Lower leg skin (tissue), 4 donors: ENCODE data around the gene LRP1B. TPM values are rescaled to one million over a fixed set of nuclear protein-coding genes. Genes with fewer than 3 reads are reported as not detected.

Experiments used
- DNase-seq, 2 donors: peaks; one replicate each; pipeline ENCODE4 v3.0.0-alpha.2; 2019; ENCODE audit warnings: low spot score in 2 of 2
- H3K4me3 ChIP-seq: fragments of 200-600 bp; sonication (generic); 2 replicates; pipeline ENCODE4 v1.5.1; 2017; ENCODE audit warnings: mild to moderate bottlenecking, low read depth; ENCODE audit not compliant: poor library complexity, severe bottlenecking
- CTCF ChIP-seq, 3 donors: fragments of 450-650 bp; IDR thresholded peaks; one replicate each; pipeline ENCODE4 v1.5.1; 2016; ENCODE audit warnings: antibody characterized with exemption in 3 of 3, mild to moderate bottlenecking in 3 of 3, moderate library complexity in 2 of 3
- POLR2A ChIP-seq, 2 donors: fragments of 450-650 bp; IDR thresholded peaks; one replicate each; pipeline ENCODE4 v1.6.1; 2016 to 2017; ENCODE audit warnings: antibody characterized with exemption in 2 of 2, mild to moderate bottlenecking in 1 of 2, moderate library complexity in 1 of 2
- WGBS, 2 donors: methylation state at CpG; one replicate each; pipeline ENCODE4 v1.1.5; 2018; 5-methylcytosine and 5-hydroxymethylcytosine counted together
- intact Hi-C: fragments of 100-400 bp; cut with DNase I; formaldehyde crosslinking; loops from one replicate; pipeline ENCODE4 v1.15.0; 2023; ENCODE audit warnings: low total_unique reads
- total RNA-seq, 4 donors: library from RNA; depleted of rRNA; stranded (reverse); fragments of >200 nt; gene quantifications; one replicate each; pipeline ENCODE4 v1.1.0, GENCODE V29; 2016

LRP1B gene
- total RNA-seq, 4 donors from 2014 or later = 0.80 to 1.6 (median 1.0) TPM

DNA sequence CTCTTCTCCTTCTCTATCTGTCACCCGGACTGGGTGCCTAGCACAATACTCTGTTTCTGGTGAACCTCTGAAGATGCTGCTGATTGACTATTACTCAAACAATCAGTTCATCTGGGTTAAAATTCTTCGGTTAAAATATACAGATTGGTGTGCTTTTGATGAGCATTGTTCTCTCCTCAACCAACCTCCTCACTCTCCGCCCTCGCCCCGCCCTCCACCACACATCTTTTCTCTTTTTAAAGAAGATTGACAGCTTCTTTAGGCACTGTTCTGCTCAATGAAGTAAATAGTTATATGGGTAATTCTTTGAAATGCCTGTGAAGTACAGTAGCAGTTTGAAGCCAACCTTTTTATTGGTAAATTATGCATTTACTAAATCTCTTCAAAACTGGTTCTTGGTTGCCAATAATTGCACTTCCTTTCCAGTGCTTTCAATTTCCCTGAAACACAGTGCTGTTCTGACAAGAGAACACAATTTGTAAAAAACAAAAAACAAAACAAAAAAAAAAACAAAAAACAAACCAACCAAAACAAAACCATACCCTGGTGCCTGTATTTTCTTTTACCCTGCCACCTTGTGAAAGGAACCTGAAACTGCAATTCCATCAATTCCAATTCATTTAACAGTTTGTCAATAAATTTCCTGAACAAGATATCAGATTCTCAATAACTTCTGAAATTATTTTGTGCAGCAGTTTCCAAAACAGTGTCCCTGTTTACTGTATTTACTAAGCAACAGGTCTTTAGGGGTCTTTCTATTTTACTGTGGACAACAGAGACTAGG is 188.6 kb downstream of the LRP1B start:
- TF ChIP-seq POLR2A (IDR thresholded peaks at IDR 0.05) (no peak), CTCF (IDR thresholded peaks at IDR 0.05) (no peak)
- DNase-seq = no peak
- 72 to 75% methylated on average over 5 of the region's 5 CpGs for WGBS, 2 donors
- intact Hi-C loops = no loop called here
- no peak overlapping the region for H3K4me3 ChIP-seq

GRCh38 chr2:141941210-141941714 is 189.6 kb downstream of the LRP1B start:
- H3K4me3 ChIP-seq = no peak overlapping the region
- intact Hi-C loops = no loop called here
- TF ChIP-seq CTCF (IDR thresholded peaks at IDR 0.05) (no peak), POLR2A (IDR thresholded peaks at IDR 0.05) (no peak)
- 74 to 92% methylated on average over 1 of the region's 1 CpG for WGBS, 2 donors
- DNase-seq = no peak

DNA sequence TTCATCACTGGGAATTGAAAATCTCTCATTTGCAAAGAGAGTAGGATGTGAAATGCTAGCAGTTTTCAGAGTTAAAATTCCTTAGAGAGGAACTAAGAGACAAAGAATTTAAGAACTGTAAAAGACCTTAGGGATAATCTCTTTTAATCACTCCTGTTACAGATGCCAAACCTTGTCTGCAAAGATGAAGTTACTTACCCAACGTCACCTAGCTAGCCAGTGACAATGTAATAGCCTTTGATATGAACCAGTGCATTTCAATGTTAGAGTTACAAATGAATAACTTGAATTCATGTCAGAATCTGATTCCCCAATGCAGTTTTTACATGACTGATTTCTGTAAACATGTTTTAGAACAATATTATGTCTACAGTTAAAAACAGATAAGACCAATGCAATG is 190.1 kb downstream of the LRP1B start:
- H3K4me3 ChIP-seq = no peak overlapping the region
- 55 to 59% methylated on average over 1 of the region's 1 CpG for WGBS, 2 donors
- no peak for TF ChIP-seq POLR2A (IDR thresholded peaks at IDR 0.05)
- intact Hi-C loops = no loop called here
- no peak for DNase-seq

- H3K4me3 ChIP-seq = no peak overlapping the region
- no peak for DNase-seq
- no peak for TF ChIP-seq POLR2A (IDR thresholded peaks at IDR 0.05)
- no peak for TF ChIP-seq CTCF (IDR thresholded peaks at IDR 0.05)
- WGBS, 2 donors = 79 to 93% methylated on average over 1 of the region's 1 CpG
- intact Hi-C loops = no loop called here
These were observed 197.6 kb downstream of the LRP1B start for GRCh38 chr2:141933226-141933625.

GRCh38 chr2:141932261-141932660 is 198.6 kb downstream of the LRP1B start:
- TF ChIP-seq POLR2A (IDR thresholded peaks at IDR 0.05) (no peak), CTCF (IDR thresholded peaks at IDR 0.05) (no peak)
- 95% methylated on average over 2 of the region's 2 CpGs for WGBS, 2 donors
- intact Hi-C loops = no loop called here

DNA sequence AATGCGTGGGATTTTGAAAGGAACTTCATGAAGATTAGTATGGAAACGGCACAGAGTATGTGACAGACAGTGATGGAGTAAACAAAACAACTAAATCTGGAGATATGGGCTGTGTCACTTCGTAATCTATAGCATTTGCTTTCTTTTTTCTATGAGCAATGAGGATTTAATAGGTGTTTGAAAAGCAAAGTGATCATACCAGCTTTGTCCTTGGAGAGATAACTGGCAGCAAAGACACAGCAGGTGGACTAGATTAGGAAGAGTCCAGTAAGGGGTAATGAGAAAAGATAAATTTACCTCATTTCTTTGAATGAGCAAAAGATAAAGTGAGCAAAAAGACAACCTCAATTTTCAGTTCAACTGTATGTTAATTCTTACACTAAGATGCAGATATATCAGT is 199.0 kb downstream of the LRP1B start:
- intact Hi-C loops = no loop called here
- 80 to 87% methylated on average over 3 of the region's 3 CpGs for WGBS, 2 donors
- no peak for TF ChIP-seq CTCF (IDR thresholded peaks at IDR 0.05)
- no peak for DNase-seq
- no peak overlapping the region for H3K4me3 ChIP-seq

More at GRCh38 chr2:141932261-141932660, 198.6 kb downstream of the LRP1B start:
- DNase-seq = no peak
- H3K4me3 ChIP-seq = no peak overlapping the region
